SK-N-SH (cell line): ENCODE data around the gene NANS. TPM values are rescaled to one million over a fixed set of nuclear protein-coding genes. Genes with fewer than 3 reads are reported as not detected.

Experiments used
- CTCF ChIA-PET: fragments of 300-600, 350-600 bp; formaldehyde crosslinking; extraction: SDS; loops from one replicate; lab custom pipeline; 2021; lab: Yijun Ruan, JAX
- POLR2A ChIA-PET: fragments of 350-600 bp; sonication (Branson Sonifier 250); formaldehyde crosslinking; extraction: SDS; loops from one replicate; lab custom pipeline; 2020; ENCODE audit warnings: antibody characterized with exemption, inconsistent platforms; lab: Yijun Ruan, JAX
- DNase-seq: peaks from one replicate; pipeline ENCODE4 v3.0.0; 2012
- H2AFZ ChIP-seq: fragments of 200-600 bp; sonication (generic); 2 replicates; pipeline ENCODE4 v1.8.1; 2016; ENCODE audit warnings: antibody characterized with exemption, mild to moderate bottlenecking, low read depth
- H3F3A ChIP-seq: fragments of 200-600 bp; sonication (generic); replicated peaks from 2 replicates; pipeline ENCODE3; 2016; ENCODE audit warnings: antibody characterized with exemption, mild to moderate bottlenecking; ENCODE audit not compliant: insufficient read depth
- H3K27ac ChIP-seq, 2 experiments: fragments of 200-500 bp in 1 of 2; fragments of 200-600 bp in 1 of 2; sonication (Bioruptor generic) in 1 of 2; sonication (generic), shearing (Covaris generic) in 1 of 2; 2 replicates each; pipeline versions ENCODE4 v1.5.1 to v1.6.1; 2014 to 2016; ENCODE audit warnings: low read depth in 2 of 2, inconsistent platforms in 1 of 2, low read length in 1 of 2, mild to moderate bottlenecking in 1 of 2, mixed read lengths in 1 of 2
- H3K27me3 ChIP-seq: fragments of 200-600 bp; sonication (generic), shearing (Covaris generic); 2 replicates; pipeline ENCODE4 v1.6.1; 2016; ENCODE audit warnings: mixed run types; ENCODE audit not compliant: insufficient read depth
- H3K36me3 ChIP-seq, 2 experiments: fragments of 200-500 bp in 1 of 2; fragments of 200-600 bp in 1 of 2; sonication (Bioruptor generic) in 1 of 2; sonication (generic) in 1 of 2; replicated peaks in 1 of 2; 2 replicates each; pipeline versions ENCODE3 to v1.5.1; 2014 to 2016; ENCODE audit warnings: low read length in 1 of 2, mild to moderate bottlenecking in 1 of 2; ENCODE audit not compliant: insufficient read depth in 2 of 2, control insufficient read depth in 1 of 2
- H3K4me1 ChIP-seq, 2 experiments: fragments of 200-500 bp in 1 of 2; fragments of 200-600 bp in 1 of 2; sonication (Bioruptor generic) in 1 of 2; sonication (generic), shearing (Covaris generic) in 1 of 2; 2 replicates each; pipeline versions ENCODE4 v1.5.1 to v1.6.1; 2014 to 2016; ENCODE audit warnings: low read depth in 1 of 2, low read length in 1 of 2, mixed run types in 1 of 2; ENCODE audit not compliant: insufficient read depth in 2 of 2, control insufficient read depth in 1 of 2
- H3K4me2 ChIP-seq: fragments of 200-600 bp; sonication (generic), shearing (Covaris generic); 2 replicates; pipeline ENCODE4 v1.6.1; 2017; ENCODE audit warnings: mixed run types
- H3K4me3 ChIP-seq, 2 experiments: fragments of 200-500 bp in 1 of 2; fragments of 200-600 bp in 1 of 2; sonication (Bioruptor generic) in 1 of 2; sonication (generic), shearing (Covaris generic) in 1 of 2; 2 replicates each; pipeline versions ENCODE4 v1.5.1 to v1.8.1; 2014 to 2016; ENCODE audit warnings: low read depth in 2 of 2, inconsistent platforms in 1 of 2, low read length in 1 of 2, mild to moderate bottlenecking in 1 of 2, mixed read lengths in 1 of 2, moderate library complexity in 1 of 2
- H3K79me2 ChIP-seq: fragments of 200-600 bp; sonication (generic); 2 replicates; pipeline ENCODE4 v1.8.1; 2017; ENCODE audit warnings: mild to moderate bottlenecking; ENCODE audit not compliant: insufficient read depth
- H3K9ac ChIP-seq: fragments of 200-600 bp; sonication (generic); 2 replicates; pipeline ENCODE4 v1.6.1; 2017; ENCODE audit warnings: mixed run types
- H3K9me2 ChIP-seq: fragments of 200-600 bp; sonication (generic); 2 replicates; pipeline ENCODE4 v1.6.1; 2017; ENCODE audit warnings: mixed run types
- H3K9me3 ChIP-seq: fragments of 200-600 bp; sonication (generic); 2 replicates; pipeline ENCODE4 v1.6.1; 2017; ENCODE audit warnings: mixed run types, mild to moderate bottlenecking, moderate library complexity
- H4K20me1 ChIP-seq: fragments of 200-600 bp; sonication (generic); 2 replicates; pipeline ENCODE4 v1.6.1; 2017; ENCODE audit warnings: mild to moderate bottlenecking, mixed run types; ENCODE audit not compliant: insufficient read depth
- CTCF ChIP-seq: fragments of 200-600 bp; sonication (generic); IDR thresholded peaks from 2 replicates; pipeline ENCODE4 v1.6.1; 2017; ENCODE audit warnings: antibody characterized with exemption, mild to moderate bottlenecking, moderate library complexity
- EP300 ChIP-seq, 2 experiments: IDR thresholded peaks; 2 replicates each; pipeline versions ENCODE4 v1.4.0 to v1.6.1; 2012; ENCODE audit warnings: borderline replicate concordance in 1 of 2, low read depth in 1 of 2, low read length in 1 of 2
- FOXM1 ChIP-seq: IDR thresholded peaks from 2 replicates; pipeline ENCODE4 v1.4.0; 2012; ENCODE audit warnings: low read depth, mild to moderate bottlenecking
- IRF3 ChIP-seq: fragments of 150-350 bp; IDR thresholded peaks from 2 replicates; pipeline ENCODE4 v1.6.1; 2016; ENCODE audit warnings: mild to moderate bottlenecking, low read depth, low read length
- MAX ChIP-seq: IDR thresholded peaks from 2 replicates; pipeline ENCODE4 v1.4.0; 2012; ENCODE audit warnings: low read depth
- MEF2A ChIP-seq: IDR thresholded peaks from 2 replicates; pipeline ENCODE4 v1.4.0; 2012; ENCODE audit warnings: low read depth, borderline replicate concordance
- NRF1 ChIP-seq: IDR thresholded peaks from 2 replicates; pipeline ENCODE4 v1.6.1; 2012; ENCODE audit warnings: low read depth, mild to moderate bottlenecking, low read length
- PBX3 ChIP-seq: IDR thresholded peaks from 2 replicates; pipeline ENCODE4; 2012
- POLR2AphosphoS5 ChIP-seq: IDR thresholded peaks from 2 replicates; pipeline ENCODE4 v1.6.1; 2012; ENCODE audit warnings: low read depth, low read length
- RCOR1 ChIP-seq: fragments of 150-350 bp; IDR thresholded peaks from 2 replicates; pipeline ENCODE4 v1.6.1; 2017; ENCODE audit warnings: antibody characterized with exemption, low read length
- REST ChIP-seq: IDR thresholded peaks from 2 replicates; pipeline ENCODE4 v1.6.1; 2012; ENCODE audit warnings: mild to moderate bottlenecking, low read depth, low read length, moderate library complexity
- RXRA ChIP-seq: IDR thresholded peaks from 2 replicates; pipeline ENCODE4 v1.4.0; 2012; ENCODE audit warnings: low read depth, mild to moderate bottlenecking, borderline replicate concordance
- SIN3A ChIP-seq: IDR thresholded peaks from 2 replicates; pipeline ENCODE4 v1.6.1; 2012; ENCODE audit warnings: low read depth, mild to moderate bottlenecking, low read length, moderate library complexity, borderline replicate concordance
- TAF1 ChIP-seq: IDR thresholded peaks from 2 replicates; pipeline ENCODE4 v1.6.1; 2012; ENCODE audit warnings: low read depth, mild to moderate bottlenecking, low read length, moderate library complexity, borderline replicate concordance
- USF1 ChIP-seq: IDR thresholded peaks from 2 replicates; pipeline ENCODE4 v1.4.0; 2012; ENCODE audit warnings: low read depth, borderline replicate concordance
- USF2 ChIP-seq: fragments of 150-350 bp; IDR thresholded peaks from 2 replicates; pipeline ENCODE4 v1.6.1; 2017; ENCODE audit warnings: antibody characterized with exemption, low read length, low read depth, borderline replicate concordance
- ZBTB33 ChIP-seq: IDR thresholded peaks from 2 replicates; pipeline ENCODE4 v1.4.0; 2012; ENCODE audit warnings: low read depth, borderline replicate concordance
- WGBS: methylation state at CpG from one replicate; pipeline ENCODE4 v1.1.6; 2017; ENCODE audit warnings: low lambda C conversion rate; 5-methylcytosine and 5-hydroxymethylcytosine counted together
- polyA plus RNA-seq, 3 experiments: library from polyadenylated mRNA; depleted of rRNA; stranded (reverse); fragments of >200 nt; gene quantifications; 2 replicates each; pipeline ENCODE4 v1.2.3, GENCODE V29; 2012

NANS gene
- polyA plus RNA-seq, 1 of the 3 experiments (the other 2 are of a cell fraction): 61.3 TPM

- TF ChIP-seq MEF2A (no peak), ZBTB33 (no peak), REST (no peak), FOXM1 (no peak), POLR2AphosphoS5 (no peak)
These were observed 39.2 kb upstream of the NANS start (continued) for GRCh38 chr9:98017306-98017705.

GRCh38 chr9:98018347-98018746 lies 38.2 kb upstream of the NANS start:
- peaks cover 9% of the 10 kb centered on the region for H3F3A ChIP-seq
- no peaks in the 10 kb centered on the region for H3K79me2 ChIP-seq
- H3K4me3 ChIP-seq: no peak overlapping the region
- ChIA-PET POLR2A (interaction anchor here (0.5 kb wide), 1 partner anchor 10 kb away, joined by 3 read pairs; no protein-coding TSS in a partner anchor), CTCF (interaction anchor here (1.2 to 7.6 kb wide), 4 partner anchors 11 to 94 kb away, joined by 3 to 44 read pairs (median 4); no protein-coding TSS in a partner anchor)
- no peak for DNase-seq
- 96% methylated on average over 5 of the region's 5 CpGs for WGBS
- H3K36me3 ChIP-seq: peaks cover 43 to 46% of the 10 kb centered on the region in 2 experiments
- H3K4me2 ChIP-seq: no peak overlapping the region
- H3K4me1 ChIP-seq: peaks cover 0 to 16% of the 10 kb centered on the region in 2 experiments; a peak in 2 of 4 replicates
- no peaks in the 10 kb centered on the region for H3K9me2 ChIP-seq
- no peaks in the 10 kb centered on the region for H3K9me3 ChIP-seq
- no peaks in the 10 kb centered on the region for H3K27me3 ChIP-seq
- no peak overlapping the region for H3K27ac ChIP-seq
- H3K9ac ChIP-seq: no peak overlapping the region
- no peaks in the 10 kb centered on the region for H4K20me1 ChIP-seq
- no peak overlapping the region for H2AFZ ChIP-seq
- TF ChIP-seq MAX (no peak), USF1 (no peak), RXRA (no peak), SIN3A (no peak), FOXM1 (no peak), USF2 (no peak), TAF1 (no peak), EP300 (IDR thresholded peaks at IDR 0.05; ENCODE audit: borderline replicate concordance in 1 of 2, low read depth in 1 of 2, low read length in 1 of 2) (no peak), PBX3 (no peak), RCOR1 (no peak), MEF2A (no peak), CTCF (no peak), IRF3 (no peak), NRF1 (no peak)
